ENCODE data around the gene DNER. TPM values are rescaled to one million over a fixed set of nuclear protein-coding genes. Genes with fewer than 3 reads are reported as not detected.

Gene DNER
- total and polyA plus RNA-seq, 4 donors: 0.01 TPM; not detected in 3

GRCh38 chr2:229586012-229586411, 128.3 kb downstream of the DNER start:
- 81% methylated on average over 7 of the region's 7 CpGs for WGBS

GRCh38 chr2:229582151-229582550, 132.2 kb downstream of the DNER start:
- 74% methylated on average over 7 of the region's 7 CpGs for WGBS
- H3K36me3 ChIP-seq (ENCODE audit: control insufficient read depth in 4 of 4, insufficient read depth in 3 of 4, low read depth in 1 of 4, low read length in 3 of 4): no peaks in the 10 kb centered on the region
- no peaks in the 10 kb centered on the region for H3K9me3 ChIP-seq (ENCODE audit: control insufficient read depth in 4 of 4, low read length in 3 of 4)
- H3K9ac ChIP-seq (ENCODE audit: low read depth in 1 of 2, low read length in 2 of 2): no peak overlapping the region
- no peaks in the 10 kb centered on the region for H3K27me3 ChIP-seq (ENCODE audit: control insufficient read depth in 4 of 4, insufficient read depth in 4 of 4, low read length in 3 of 4)
- no peak overlapping the region for H3K4me3 ChIP-seq (ENCODE audit: low read depth in 1 of 3, low read length in 3 of 3)
- DNase-seq (ENCODE audit: low spot score): no peak
- no peak overlapping the region for H3K27ac ChIP-seq (ENCODE audit: low read depth in 1 of 2, low read length in 2 of 2)
- peaks cover 0 to 5% (median 2%) of the 10 kb centered on the region in 4 donors for H3K4me1 ChIP-seq (ENCODE audit: control insufficient read depth in 4 of 4, insufficient read depth in 4 of 4, low read length in 3 of 4)
- TF ChIP-seq SP1 (IDR thresholded peaks at IDR 0.05) (no peak), YY1 (IDR thresholded peaks at IDR 0.05) (no peak), MAX (IDR thresholded peaks at IDR 0.05) (no peak), GABPA (IDR thresholded peaks at IDR 0.05 in 1 of 2, conservative IDR thresholded peaks at IDR 0.05 in 1 of 2) (no peak), EGR1 (IDR thresholded peaks at IDR 0.05; ENCODE audit: low read depth in 2 of 2) (no peak), NR2F2 (IDR thresholded peaks at IDR 0.05) (no peak), TAF1 (conservative IDR thresholded peaks at IDR 0.05) (no peak), HNF4A (conservative IDR thresholded peaks at IDR 0.05) (no peak), FOXA2 (IDR thresholded peaks at IDR 0.05) (no peak), CTCF (IDR thresholded peaks at IDR 0.05; ENCODE audit: low read depth, low read length, missing input control) (no peak), REST (IDR thresholded peaks at IDR 0.05) (no peak), FOXA1 (IDR thresholded peaks at IDR 0.05) (no peak)

More at GRCh38 chr2:229586012-229586411, 128.3 kb downstream of the DNER start:
- no peak for DNase-seq (ENCODE audit: low spot score)
- Histone ChIP-seq H3K9ac (ENCODE audit: low read depth in 1 of 2, low read length in 2 of 2) (no peak overlapping the region), H3K27me3 (ENCODE audit: control insufficient read depth in 4 of 4, insufficient read depth in 4 of 4, low read length in 3 of 4) (no peaks in the 10 kb centered on the region), H3K4me3 (ENCODE audit: low read depth in 1 of 3, low read length in 3 of 3) (no peak overlapping the region), H3K27ac (ENCODE audit: low read depth in 1 of 2, low read length in 2 of 2) (no peak overlapping the region), H3K9me3 (ENCODE audit: control insufficient read depth in 4 of 4, low read length in 3 of 4) (no peaks in the 10 kb centered on the region), H3K4me1 (ENCODE audit: control insufficient read depth in 4 of 4, insufficient read depth in 4 of 4, low read length in 3 of 4) (peaks cover 0 to 5% (median 2%) of the 10 kb centered on the region in 4 donors), H3K36me3 (ENCODE audit: control insufficient read depth in 4 of 4, insufficient read depth in 3 of 4, low read depth in 1 of 4, low read length in 3 of 4) (no peaks in the 10 kb centered on the region)
- no peak for TF ChIP-seq ZBTB33 (IDR thresholded peaks at IDR 0.05)
- TF ChIP-seq TAF1 (conservative IDR thresholded peaks at IDR 0.05): no peak
- no peak for TF ChIP-seq FOXA2 (IDR thresholded peaks at IDR 0.05)
- no peak for TF ChIP-seq RXRA (IDR thresholded peaks at IDR 0.05)
- no peak for TF ChIP-seq NR2F2 (IDR thresholded peaks at IDR 0.05)
- no peak for TF ChIP-seq ATF3 (IDR thresholded peaks at IDR 0.05)
- no peak for TF ChIP-seq GABPA (IDR thresholded peaks at IDR 0.05 in 1 of 2, conservative IDR thresholded peaks at IDR 0.05 in 1 of 2)
- TF ChIP-seq FOXA1 (IDR thresholded peaks at IDR 0.05): no peak
- TF ChIP-seq MAX (IDR thresholded peaks at IDR 0.05): no peak
- TF ChIP-seq CTCF (IDR thresholded peaks at IDR 0.05; ENCODE audit: low read depth, low read length, missing input control): no peak
